Stimulated activated CD8-positive, alpha-beta memory T cell treated with anti-CD3 and anti-CD28 coated beads, Interleukin-4, amount 100 ng/mL, for 1 hour (primary cell): ENCODE measurements around the gene SIMC1.
A peak's percentile ranks its signal among the peaks of the same experiment; 100 is the strongest.

Experiments used
- DNase-seq, 2 donors: peaks; one replicate each; pipeline ENCODE4 v3.0.0-alpha.2; 2020; ENCODE audit warnings: low read depth in 2 of 2, low spot score in 1 of 2

Gene SIMC1

DNA sequence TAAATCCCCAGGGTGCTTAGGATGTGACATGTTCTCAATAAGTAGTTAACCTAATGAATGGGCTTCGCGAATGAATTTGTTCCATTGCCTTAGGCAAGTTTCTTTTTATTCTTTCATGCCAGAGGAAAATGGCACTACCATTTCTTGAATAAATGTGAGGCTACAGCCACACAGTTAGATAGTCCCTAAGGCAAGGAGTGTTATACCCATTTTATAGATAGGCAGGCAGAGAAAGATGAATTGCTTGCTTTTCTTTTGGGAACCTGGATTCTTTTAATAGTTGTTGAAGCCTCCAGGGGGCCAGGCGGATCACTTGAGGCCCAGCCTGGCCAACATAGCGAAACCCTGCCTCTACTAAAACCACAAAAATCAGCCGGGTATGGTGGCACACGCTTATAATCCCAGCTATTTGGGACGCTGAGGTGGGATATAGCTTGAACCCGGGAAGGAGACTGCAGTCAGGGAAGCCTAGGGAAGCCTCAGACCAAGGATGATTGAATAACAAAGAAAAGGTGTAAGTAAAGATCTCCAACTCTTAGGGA lies 149.2 kb downstream of the SIMC1 start:
- no peak for DNase-seq

DNA sequence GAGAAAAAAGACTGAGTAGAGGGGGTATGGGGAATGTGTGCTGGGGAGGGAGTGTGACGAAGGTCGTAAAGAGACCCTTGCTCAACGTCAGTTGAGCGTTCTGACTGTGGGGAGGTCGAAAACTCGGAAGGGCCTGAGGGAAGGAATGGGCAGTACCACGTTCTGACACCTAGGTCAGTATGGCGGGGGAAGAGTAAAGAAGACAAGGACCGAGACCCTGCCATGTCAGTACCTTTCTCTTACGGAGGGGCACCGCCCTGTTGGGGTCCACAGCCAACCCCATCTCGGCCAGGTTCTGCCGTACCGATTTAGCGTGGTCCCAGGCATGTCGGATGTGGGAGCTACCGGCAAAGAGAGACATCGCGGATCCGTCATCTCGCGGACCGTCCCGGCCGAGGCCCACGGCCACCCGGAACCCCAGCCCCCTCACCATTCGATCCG lies 149.8 kb downstream of the SIMC1 start:
- no peak for DNase-seq

DNA sequence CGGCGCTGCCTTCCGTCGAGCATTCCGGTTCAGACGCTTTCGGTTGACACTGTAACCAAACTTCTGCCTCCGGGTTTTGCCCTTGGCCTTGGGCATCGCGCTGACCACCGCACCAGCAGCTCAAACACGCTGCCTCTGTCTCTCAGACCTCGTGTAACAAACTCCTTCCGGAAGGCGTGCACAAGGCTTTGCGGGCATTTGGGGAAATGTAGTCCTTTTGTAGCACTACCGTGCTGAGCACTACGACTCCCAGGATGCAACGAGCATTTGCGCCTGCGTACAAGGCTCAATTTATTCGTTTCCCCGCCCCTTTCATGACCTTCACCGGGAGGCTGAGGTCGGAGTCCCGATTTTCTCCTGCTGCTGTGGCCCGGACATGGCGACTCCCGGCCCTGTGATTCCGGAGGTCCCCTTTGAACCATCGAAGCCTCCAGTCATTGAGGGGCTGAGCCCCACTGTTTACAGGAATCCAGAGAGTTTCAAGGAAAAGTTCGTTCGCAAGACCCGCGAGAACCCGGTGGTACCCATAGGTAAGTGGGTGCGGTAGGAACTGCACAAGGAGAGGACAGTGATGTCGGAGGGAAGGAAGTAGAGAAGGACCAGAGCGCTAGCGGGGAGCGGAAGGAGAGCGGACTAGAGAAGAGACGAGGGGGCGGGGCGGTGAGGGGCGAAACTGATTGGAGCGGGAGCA lies 150.4 kb downstream of the SIMC1 start, which contains the start of the genes HIGD2A and NOP16:
HIGD2A (plus strand) TSS at position 308 of the 691 bp plus-strand sequence; CDS start at position 377, 69 bp downstream.
NOP16 (minus strand) TSS at position 155 of the 691 bp plus-strand sequence; CDS start at position 96, 59 bp downstream.
- DNase-seq: peak; percentile 98 to 99

DNA sequence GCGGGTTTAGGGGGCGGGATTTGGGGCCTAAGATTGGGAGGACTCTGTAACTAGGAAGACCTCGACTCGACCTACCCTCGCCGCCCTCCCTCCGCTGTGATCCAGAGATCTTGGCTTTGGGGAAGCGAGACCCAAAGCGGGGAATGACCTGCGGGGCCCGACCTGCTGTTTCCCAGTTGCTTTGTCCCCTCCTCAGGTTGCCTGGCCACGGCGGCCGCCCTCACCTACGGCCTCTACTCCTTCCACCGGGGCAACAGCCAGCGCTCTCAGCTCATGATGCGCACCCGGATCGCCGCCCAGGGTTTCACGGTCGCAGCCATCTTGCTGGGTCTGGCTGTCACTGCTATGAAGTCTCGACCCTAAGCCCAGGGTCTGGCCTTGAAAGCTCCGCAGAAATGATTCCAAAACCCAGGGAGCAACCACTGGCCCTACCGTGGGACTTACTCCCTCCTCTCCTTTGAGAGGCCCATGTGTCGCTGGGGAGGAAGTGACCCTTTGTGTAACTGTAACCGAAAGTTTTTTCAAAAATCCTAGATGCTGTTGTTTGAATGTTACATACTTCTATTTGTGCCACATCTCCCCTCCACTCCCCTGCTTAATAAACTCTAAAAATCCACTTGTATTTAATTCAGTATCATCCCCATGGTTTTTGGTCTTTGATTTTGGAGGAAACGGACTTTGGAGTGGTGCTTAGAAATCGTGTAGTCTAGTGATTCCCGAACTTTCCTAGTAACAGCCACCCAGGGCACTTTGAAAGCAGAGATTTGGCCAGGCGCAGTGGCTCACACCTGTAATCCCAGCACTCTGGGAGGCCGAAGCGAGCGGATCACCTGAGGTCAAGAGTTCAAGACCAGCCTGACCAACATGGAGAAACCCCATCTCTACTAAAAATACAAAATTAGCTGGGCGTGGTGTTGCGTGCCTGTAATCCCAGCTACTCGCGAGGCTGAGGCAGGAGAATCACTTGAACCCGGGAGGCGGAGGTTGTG lies 151.2 kb downstream of the SIMC1 start:
- DNase-seq: no peak

DNA sequence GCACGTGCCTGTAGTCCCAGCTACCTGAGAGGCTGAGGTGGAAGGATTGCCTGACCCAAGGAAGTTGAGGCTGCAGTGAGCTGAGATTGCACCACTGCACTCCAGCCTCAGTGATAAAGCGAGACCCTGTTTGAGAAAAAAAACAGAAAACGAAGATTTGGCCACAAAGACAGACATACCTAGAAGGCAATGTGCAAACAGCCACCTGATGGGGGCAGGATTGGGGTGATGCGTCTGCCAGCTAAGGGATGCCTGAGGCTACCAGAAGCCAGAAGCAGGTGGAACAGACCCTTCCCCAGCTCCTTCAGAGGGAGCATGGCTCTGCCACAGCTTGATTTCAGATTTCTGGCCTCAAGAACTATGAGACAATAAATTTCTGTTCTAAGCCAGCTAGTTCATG lies 153.3 kb downstream of the SIMC1 start:
- DNase-seq: no peak

DNA sequence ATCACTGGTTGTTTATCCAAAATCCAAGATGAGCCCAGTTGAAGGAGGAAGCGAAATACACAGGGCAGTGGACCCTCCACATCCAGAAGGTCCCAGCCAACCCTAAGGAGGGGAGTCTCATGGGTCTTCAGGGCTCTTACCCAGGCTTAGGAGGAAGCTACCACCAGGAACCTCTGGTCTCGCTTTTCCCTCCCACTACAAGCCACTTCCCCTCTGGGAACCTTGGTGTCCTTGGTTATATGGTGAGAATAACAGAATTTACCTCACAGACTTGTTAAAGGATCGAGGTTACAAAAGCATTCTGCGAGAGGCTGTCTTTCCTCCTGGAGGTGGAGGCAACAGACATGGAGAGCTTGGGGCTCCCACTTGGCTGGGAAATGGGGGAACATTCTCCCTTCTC lies 153.8 kb downstream of the SIMC1 start:
- DNase-seq: no peak

DNA sequence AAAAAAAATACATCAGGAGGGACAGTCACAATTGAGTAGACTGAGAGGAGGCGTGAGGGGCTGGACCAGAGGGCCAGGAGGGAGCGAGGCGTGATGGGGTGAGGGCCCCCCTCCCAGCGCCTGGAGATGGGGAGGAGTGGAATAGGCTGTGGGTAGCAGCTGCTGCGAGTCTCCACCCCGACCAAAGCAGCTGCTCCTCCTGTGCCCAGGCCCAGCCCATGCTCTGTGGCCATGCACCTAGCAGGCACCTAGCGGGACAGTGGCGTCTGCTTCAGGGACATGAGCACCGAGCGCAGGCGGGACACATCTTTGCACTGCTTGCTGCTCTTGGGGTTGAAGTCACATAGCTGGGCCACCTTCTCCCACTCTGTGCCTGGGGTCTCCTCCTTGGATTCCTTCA lies 154.3 kb downstream of the SIMC1 start:
- no peak for DNase-seq

DNA sequence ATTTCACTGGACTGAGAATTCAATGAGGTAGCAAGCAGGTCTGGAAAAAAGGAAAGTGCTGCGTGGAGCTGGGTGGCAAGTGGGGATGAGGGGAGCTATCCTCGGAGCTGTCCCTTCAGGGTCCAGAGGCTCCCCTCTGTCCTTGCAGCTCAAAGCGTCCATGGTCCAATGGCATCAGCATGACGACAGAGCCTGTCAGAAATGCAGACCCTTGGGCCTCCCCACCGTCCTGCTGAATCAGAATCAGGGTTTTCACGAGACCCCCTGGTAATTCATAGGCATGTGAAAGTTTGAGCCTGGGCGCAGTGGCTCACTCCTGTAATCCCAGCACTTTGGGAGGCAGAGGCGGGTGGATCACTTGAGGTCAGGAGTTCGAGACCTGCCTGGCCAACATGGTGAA lies 155.9 kb downstream of the SIMC1 start:
- DNase-seq: no peak

DNA sequence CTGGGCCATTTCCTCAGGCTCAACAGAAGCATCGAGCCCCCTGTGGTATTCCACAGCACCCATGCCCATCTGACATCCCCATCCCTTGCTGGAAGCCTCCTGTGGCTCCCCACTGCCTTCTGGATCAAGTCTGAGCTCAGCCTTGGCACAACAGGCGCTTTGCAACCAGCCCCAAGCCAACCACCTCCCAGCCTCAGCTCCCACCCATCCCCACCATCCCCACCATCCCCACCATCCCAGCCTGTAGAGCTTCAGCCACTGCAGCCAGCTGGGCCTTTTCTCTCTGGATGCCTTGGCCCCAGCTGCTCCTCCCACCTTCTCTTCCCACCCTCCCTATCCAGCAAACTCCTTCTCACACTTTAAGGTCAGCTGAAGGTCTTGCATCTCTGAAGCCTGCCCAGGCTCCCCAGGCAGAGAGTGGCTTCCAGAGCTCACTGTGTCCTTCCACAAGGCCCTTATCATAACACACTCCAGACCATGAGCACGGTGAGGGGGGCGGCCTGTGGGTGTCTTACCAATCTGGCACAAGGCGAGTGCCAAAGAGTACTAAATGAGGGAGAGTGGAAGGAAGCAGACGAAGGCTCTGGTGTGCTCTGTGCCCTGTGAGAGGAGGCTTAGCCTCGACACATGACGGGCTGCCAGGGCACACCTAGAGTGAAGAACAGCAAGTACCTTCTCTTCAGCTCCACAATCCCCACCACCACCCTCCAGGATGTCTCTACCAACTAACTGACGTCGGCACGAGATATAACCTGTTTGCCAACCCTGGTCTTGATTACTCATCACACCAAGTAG lies 156.9 kb downstream of the SIMC1 start:
- DNase-seq: no peak
